ENCODE measurements around the gene DYRK3.

The DYRK3 gene

GRCh38 chr1:206658981-206659273 is 23.6 kb downstream of the DYRK3 start:
- in situ Hi-C loops (cut with MboI; ENCODE audit: low sequenced_read_pairs): no loop called here

- in situ Hi-C loops (cut with MboI; ENCODE audit: low sequenced_read_pairs): no loop called here
Observed at GRCh38 chr1:206660136-206660535, 24.8 kb downstream of the DYRK3 start.

GRCh38 chr1:206661161-206661820 is 26.0 kb downstream of the DYRK3 start:
- in situ Hi-C loops (cut with MboI; ENCODE audit: low sequenced_read_pairs): no loop called here

- in situ Hi-C loops (cut with MboI; ENCODE audit: low sequenced_read_pairs): no loop called here
Observed at GRCh38 chr1:206662396-206663092, 27.2 kb downstream of the DYRK3 start.

- in situ Hi-C loops (cut with MboI; ENCODE audit: low sequenced_read_pairs): no loop called here
Observed at GRCh38 chr1:206663362-206663761, 28.0 kb downstream of the DYRK3 start.

GRCh38 chr1:206663832-206664652 is 28.7 kb downstream of the DYRK3 start:
- in situ Hi-C loops (cut with MboI; ENCODE audit: low sequenced_read_pairs): no loop called here

GRCh38 chr1:206664740-206665139 is 29.4 kb downstream of the DYRK3 start:
- in situ Hi-C loops (cut with MboI; ENCODE audit: low sequenced_read_pairs): no loop called here

GRCh38 chr1:206666031-206666561 is 30.8 kb downstream of the DYRK3 start:
- in situ Hi-C loops (cut with MboI; ENCODE audit: low sequenced_read_pairs): no loop called here

GRCh38 chr1:206666954-206667665 is 31.8 kb downstream of the DYRK3 start:
- in situ Hi-C loops (cut with MboI; ENCODE audit: low sequenced_read_pairs): no loop called here

- in situ Hi-C loops (cut with MboI; ENCODE audit: low sequenced_read_pairs): no loop called here
Observed at GRCh38 chr1:206668351-206668750, 33.0 kb downstream of the DYRK3 start.

GRCh38 chr1:206668874-206669410 is 33.6 kb downstream of the DYRK3 start:
- in situ Hi-C loops (cut with MboI; ENCODE audit: low sequenced_read_pairs): no loop called here

- in situ Hi-C loops (cut with MboI; ENCODE audit: low sequenced_read_pairs): no loop called here
Observed at GRCh38 chr1:206672011-206672688, 36.8 kb downstream of the DYRK3 start.

- in situ Hi-C loops (cut with MboI; ENCODE audit: low sequenced_read_pairs): no loop called here
Observed at GRCh38 chr1:206672844-206673758, 37.8 kb downstream of the DYRK3 start.

- in situ Hi-C loops (cut with MboI; ENCODE audit: low sequenced_read_pairs): no loop called here
Observed at GRCh38 chr1:206674236-206674635, 38.9 kb downstream of the DYRK3 start.

- in situ Hi-C loops (cut with MboI; ENCODE audit: low sequenced_read_pairs): no loop called here
Observed at GRCh38 chr1:206674745-206675175, 39.4 kb downstream of the DYRK3 start.

- in situ Hi-C loops (cut with MboI; ENCODE audit: low sequenced_read_pairs): no loop called here
Observed at GRCh38 chr1:206676499-206676898, 41.2 kb downstream of the DYRK3 start.

- in situ Hi-C loops (cut with MboI; ENCODE audit: low sequenced_read_pairs): no loop called here
Observed at GRCh38 chr1:206678490-206678889, 43.2 kb downstream of the DYRK3 start.

- in situ Hi-C loops (cut with MboI; ENCODE audit: low sequenced_read_pairs): no loop called here
Observed at GRCh38 chr1:206679738-206680211, 44.4 kb downstream of the DYRK3 start.

GRCh38 chr1:206680279-206680678 is 44.9 kb downstream of the DYRK3 start:
- in situ Hi-C loops (cut with MboI; ENCODE audit: low sequenced_read_pairs): no loop called here

All from hTERT RPE-1 (cell line).